ENCODE results near the gene FAM162B.
"Not testable (repeated sequence)": the region's sequence is repeated elsewhere in the genome, so short reads cannot be mapped to it uniquely, and the experiment has no call there.

The FAM162B gene

GRCh38 chr6:116714761-116715160, 50.8 kb downstream of the FAM162B start:
- no peak for DNase-seq

- peak; percentile 4 for DNase-seq
These were observed 51.2 kb downstream of the FAM162B start for GRCh38 chr6:116714296-116714695.

DNA sequence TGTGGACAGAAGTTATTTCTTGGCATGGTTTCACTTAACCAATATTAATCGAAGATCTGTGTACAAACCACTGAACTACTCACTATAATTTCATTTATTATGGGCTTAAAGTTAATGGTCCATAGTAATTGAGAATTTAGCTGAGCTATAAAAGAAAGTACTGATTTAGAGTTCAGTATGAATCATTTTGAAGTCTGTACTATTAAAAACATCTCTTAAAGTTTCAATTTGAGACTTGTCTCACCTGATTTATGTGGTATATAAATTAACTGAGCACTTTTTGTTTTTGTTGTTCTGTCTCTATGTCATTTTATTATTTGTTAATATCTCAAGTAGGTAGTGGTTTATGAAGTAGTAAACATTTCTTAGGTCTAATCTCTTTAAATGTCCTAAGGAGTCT, 59.6 kb downstream of the FAM162B start:
- no peak for DNase-seq

- not testable (repeated sequence) for DNase-seq
These were observed 61.6 kb downstream of the FAM162B start for GRCh38 chr6:116703888-116704287.
